HG02938 (cell line): ENCODE data around the gene COL20A1.

Experiments used
- ATAC-seq: cut with Tn5 transposase; IDR thresholded peaks from one replicate; pipeline ENCODE4 v1.9.1; 2021; ENCODE audit warnings: mild to moderate bottlenecking, moderate library complexity; ENCODE audit not compliant: unreplicated experiment

COL20A1 gene

DNA sequence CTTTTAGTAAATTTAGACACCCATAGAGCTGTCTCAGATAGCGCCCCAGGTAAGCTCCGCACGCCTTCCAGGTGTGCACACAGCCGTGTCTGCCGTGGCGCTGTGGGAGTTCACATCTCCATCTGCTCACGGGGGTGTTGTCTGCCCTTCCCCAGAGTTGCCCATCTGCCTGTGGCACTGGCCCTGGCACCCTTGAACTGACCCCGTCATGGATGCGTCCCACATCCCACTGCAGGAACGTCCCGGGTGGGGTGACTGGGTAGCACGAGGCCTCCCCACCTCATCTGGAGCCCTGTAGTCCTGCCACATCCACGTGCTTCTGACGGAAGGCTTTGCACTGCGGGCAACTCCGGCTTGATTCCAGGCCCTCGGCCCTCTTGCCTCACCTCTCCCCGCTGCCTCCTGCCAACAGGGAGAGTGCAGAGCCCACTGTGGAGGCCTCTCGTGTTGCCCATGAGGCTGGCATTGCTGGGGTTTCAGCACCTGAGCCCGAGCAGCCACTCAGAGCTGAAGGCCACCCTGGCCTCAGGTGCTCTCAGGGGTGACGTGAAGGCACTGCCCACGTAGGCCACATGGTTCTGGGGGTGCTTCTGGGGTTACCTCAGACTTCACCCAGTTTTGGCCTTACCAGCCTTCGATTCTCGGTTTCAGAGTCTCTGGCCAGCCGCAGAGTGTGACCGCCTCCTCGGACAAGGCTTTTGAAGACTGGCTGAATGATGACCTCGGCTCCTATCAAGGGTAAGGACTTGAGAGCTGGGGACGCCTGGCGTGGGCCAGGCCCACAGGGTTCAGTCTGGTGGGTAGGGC is 15.3 kb upstream of the COL20A1 start:
- ATAC-seq = no peak

DNA sequence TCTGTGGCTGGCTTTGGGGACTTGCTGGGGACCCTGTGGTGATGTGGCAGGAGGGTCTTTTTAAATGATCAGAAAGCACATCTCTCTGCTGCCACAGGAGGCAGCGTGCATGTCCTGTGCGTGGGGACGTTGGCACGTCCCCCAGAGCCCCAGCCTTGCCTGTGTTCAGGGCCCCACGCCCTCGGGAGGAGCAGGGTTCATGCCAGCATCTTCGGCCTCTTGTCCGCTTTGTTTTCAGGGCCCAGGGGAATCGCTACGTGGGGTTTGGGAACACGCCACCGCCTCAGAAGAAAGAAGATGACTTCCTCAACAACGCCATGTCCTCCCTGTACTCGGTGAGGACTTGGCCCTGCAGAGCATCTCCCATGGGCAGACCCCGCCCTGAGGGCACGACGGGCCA is 14.3 kb upstream of the COL20A1 start:
- ATAC-seq = no peak

DNA sequence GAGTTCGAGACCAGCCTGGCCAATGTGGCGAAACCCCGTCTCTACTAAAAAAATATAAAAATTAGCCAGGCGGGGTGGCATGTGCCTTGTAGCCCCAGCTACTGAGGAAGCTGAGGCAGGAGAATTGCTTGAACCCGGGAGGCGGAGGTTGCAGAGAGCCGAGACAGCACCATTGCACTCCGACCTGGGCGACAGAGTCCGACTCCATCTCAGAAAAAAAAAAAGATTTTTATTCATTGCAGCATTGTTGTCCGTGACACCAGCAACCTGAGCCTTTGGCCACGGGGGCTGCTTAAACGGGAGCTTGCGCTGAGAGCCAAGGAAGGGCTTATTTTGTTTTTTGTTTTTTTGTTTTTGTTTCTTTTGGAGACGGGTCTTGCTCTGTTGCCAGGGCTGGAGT is 13.1 kb upstream of the COL20A1 start:
- ATAC-seq = no peak

DNA sequence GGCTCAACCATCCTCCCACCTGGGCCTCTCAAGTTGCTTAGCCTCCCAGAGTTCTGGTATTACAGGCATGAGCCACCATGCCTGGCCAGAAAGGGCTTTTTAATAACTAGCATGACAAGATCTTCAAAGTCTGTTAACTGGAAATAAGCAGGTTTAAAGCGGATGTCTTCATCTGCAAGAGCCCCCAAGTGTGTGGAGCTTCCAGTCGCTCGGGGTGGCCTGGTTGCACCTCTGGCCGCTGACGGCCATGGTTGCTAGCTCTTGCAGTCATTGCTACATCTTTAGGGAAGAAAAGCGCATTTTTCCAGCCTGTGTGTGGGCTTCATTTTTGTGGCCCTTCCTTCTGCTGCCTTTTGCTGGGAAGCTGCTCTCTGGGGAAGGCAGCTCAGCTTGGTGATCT is 12.6 kb upstream of the COL20A1 start:
- no peak for ATAC-seq

DNA sequence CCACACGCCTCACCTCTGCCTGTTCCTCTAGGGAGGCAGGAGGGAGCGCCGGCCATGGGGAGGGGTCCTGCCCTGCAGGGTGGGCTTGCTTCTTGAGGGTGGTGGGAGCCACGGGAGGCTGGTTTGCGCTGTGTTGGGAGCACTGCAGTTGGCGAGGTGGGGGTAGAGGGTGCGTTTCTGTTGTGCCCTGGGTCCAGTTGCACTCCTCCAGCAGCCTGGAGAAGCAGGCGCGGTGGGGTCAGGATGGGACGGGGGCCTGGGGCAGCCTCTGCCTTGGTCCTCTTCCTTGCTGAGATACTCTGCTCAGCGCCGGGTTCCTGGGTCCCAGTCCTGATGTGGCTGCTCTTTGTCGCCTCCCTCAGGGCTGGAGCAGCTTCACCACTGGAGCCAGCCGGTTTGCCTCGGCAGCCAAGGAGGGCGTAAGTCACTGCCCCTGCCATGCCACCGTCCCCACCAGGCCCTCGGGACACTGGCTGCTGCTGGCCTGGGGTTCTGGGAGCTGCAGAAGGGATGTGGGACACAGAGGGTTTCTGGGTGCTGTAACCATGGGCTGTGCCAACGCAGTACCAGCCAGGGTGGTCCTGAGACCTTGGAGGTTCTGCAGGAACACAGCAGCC is 11.9 kb upstream of the COL20A1 start:
- ATAC-seq = no peak

DNA sequence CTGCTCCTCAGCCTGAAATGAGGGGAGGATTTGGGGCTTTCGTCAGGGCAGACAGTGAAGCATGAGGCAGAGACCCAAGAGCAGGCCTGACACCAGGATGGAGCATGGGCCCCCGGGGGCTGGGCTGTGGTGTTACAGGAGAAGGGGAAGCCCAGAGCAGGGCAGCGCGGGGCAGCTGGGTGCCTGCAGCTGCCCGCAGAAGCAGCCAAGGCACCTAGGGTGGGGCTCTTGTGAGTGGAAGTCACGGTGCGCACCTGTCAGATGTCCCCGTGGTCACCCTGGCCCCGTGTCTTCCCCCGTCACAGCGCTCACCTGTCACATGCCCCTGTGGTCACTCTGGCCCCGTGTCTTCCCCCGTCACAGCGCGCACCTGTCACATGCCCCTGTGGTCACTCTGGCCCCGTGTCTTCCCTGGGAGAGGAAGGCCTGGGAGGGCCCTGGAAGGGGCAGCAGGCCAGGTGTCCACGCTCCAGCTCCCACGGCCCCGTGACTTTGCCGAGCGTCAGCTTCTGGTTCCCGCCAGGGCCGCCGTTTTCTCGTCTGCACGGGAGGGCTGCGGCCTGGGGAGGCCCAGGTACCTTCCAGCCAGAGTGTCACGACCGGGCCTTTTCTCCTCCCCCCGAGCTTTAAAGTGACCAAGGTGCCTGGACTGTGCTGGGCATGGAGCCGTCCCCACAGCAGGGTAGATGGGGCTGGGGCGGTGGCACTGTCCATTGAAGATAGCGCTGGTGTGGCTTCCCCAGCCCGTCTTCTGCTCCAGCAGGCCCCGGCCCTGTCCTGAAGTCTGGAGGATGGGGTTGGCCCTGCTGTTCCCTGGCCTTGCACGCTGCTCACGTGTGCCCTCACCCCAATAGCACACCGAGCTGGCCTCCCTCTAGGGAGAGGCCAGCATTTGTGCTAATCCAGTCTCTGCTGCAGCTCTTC is 11.0 kb upstream of the COL20A1 start:
- no peak for ATAC-seq

DNA sequence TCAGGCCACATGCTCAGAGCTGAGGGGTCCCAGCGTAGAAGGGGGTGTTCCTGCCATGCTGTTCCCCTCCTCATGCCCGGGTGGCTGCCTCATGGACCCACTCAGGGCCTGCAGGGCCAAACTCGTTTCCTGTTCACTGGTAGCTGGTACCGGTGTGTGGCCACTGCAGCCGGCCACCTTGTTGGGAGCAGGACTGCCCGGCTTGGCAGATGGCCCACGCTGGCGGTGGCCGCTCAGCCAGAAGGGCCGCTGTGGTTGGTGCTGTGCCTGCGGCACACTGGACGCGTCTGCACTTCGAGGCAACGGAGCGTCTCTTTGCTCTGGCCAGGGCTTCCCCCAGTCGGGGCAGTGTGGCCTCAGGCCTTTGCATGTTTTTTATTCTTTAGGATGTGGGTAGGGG is 10.0 kb upstream of the COL20A1 start:
- no peak for ATAC-seq

DNA sequence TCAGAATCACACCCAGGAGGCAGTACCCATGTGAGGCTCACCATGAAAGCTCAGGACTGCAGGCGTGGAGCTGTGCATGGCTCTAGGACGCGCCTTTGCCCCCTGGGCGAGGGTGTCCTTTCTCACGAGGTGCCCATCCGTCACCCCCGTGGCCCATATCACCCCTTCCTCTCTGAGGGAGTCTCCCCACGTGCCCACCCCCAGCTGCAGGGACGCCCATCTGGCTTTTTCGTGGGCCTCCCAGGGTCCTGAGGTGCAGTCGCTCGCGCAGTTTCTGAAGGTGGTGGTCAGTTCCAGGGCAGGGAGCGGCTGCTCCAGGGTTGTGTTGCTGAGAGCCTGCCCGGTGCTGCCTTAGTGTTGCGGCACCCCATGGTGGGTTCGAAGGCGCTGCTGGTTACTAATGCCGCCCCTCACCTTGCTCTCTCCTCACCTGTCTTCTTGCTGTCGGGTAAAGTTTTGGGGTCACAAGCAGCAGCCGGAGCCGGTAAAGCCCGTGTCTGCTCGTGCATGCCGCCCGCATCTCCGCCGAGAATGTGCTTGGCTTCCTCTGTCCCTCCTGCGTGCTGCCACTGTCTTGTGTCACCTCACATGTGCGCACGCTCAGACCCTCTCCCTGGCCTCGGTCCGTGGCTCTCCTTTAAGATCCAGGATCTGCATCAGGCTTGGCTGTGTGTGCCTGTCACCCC is 9.4 kb upstream of the COL20A1 start:
- no peak for ATAC-seq

DNA sequence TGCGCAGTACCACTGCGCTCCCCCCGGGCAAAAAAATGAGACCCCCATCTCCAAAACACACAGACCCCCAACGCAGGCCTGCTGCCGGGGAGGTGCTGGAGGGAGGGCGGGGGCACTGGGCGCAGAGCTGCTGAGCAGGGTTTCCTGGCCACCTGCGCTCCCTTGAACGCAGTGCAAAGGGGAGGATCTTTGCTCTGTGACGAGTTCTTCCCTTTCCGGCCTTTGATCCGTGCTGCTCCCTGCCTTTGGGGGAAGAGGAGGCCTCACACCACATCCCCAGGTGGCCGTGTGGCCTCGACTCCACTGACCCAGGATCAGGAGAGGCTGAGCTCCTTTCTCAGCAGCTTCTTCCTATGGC is 8.9 kb upstream of the COL20A1 start:
- ATAC-seq = no peak

DNA sequence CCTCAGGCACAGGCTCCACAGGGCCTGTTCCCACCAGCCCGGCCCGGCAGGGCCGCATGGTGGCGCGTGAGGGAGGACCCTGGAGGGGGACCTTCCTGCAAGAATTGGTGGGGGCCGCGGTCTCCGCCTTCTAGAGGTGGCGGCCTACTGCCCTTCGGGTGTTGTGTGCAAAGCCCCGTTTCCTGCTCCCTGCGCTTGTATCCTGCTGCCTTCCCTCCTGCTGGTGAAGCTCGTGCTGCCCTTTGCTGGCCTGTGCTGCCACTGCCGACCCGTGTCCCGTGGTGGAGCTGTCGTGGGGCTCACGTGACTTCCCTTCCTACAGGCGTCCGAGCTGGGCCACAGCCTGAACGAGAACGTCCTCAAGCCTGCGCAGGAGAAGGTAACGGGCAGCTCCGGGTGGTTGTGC is 8.4 kb upstream of the COL20A1 start:
- no peak for ATAC-seq

DNA sequence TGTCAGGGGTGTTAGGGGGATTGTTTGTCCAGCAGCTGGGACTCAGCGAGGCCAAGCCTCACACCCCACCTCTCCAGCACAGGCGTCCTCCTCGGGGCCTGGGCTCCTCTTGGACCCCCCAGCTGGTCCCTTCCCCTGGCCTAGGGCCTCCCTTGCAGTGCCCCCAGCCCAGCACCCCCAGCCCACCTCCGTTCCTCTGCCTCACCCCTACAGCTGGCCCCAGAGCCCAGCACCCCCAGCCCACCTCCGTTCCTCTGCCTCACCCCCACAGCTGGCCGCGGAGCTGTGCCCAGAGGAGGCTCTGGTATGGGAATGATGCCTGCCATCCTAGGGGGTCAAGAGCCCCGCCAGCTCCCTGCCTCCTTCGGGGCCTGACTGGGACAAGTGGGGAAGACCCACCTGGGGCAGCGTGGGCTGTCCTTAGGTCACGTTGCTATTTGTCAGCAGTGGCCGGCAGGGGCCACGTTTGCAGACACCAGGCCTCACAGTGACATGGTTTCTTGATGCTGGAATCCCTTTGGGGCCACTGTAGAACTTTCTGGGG is 7.9 kb upstream of the COL20A1 start:
- no peak for ATAC-seq

DNA sequence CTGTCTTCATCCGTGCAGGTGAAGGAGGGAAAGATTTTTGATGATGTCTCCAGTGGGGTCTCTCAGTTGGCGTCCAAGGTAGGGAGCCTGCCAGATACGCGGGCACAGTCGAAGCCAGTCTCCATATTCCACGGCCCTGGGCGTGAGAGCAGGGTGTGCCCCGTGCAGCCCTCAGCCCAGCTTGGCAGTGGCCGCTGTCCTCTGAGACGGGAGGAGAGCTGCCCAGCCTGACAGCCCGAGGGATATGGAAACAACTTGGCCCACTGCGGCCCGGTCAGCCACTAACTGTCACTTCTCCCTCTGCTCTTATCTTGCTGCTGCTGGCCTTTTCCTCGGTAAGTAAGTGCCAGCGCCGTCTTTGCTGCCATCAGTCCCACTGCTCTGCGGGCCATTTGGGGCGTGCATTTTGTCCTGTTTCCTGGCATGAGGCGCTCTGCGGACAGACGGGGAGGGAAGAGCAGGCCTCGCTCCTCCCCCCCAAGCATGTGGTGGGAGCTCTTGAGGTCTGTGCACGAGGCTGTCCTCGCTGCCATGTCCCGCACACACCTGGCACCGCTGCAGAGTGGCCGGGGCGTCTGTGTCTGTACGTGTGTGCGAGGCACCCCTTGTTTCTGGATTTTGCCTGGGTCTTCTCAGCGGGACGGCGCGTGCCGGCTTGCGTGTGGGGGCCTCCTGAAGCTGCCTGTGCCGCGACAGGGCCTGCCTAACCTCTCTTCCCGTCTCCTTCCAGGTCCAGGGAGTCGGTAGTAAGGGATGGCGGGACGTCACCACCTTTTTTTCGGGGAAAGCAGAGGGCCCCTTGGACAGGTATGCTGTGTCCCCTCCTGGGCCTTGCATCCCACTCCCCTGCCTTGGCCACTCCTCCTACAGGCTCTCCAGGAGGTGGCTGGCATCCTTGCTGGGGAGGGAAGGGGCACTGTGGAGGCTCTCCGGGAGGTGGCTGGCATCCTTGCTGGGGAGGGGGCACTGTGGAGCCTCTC is 7.1 kb upstream of the COL20A1 start:
- no peak for ATAC-seq

DNA sequence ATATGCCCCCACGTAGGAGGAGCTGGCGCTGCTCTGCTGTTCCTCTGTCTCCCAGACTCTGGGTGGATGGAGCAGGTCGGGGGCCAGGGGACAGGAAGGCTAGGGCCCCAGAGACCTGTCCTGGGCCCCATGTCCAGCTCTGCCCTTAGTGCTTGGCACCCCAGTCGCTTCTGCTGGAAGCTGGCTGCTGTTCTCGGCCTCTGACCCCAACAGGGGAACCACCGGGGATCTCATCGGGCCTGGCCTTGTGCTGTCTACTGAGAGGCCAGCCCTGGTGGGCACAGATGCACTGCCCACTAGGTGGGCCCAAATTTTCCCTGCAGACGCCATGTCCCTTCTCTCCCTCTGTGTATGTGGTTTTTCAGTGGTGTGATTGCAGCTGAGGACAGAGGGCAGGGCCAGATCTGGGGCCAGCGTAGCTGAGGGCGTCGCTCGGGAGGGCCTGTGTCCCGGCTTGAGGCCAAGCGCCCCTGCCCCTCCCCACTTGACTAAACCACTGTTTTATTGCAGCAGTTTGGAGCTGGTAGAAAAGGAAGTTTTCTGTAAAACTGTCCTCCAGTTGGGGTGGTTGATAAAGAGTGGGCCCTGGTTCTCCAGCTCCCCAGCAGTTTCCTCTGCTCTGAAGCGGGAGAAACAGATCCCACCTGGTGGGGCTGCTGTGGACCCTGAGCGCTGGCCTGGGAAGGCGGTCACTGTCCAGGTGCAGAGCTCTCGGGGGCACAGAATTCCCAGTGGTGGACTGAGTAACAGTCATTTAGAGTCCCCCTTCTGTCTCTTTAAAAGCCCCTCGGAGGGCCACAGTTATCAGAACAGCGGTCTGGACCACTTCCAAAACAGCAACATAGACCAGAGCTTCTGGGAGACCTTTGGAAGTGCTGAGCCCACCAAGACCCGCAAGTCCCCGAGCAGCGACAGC is 5.9 kb upstream of the COL20A1 start:
- ATAC-seq = no peak

DNA sequence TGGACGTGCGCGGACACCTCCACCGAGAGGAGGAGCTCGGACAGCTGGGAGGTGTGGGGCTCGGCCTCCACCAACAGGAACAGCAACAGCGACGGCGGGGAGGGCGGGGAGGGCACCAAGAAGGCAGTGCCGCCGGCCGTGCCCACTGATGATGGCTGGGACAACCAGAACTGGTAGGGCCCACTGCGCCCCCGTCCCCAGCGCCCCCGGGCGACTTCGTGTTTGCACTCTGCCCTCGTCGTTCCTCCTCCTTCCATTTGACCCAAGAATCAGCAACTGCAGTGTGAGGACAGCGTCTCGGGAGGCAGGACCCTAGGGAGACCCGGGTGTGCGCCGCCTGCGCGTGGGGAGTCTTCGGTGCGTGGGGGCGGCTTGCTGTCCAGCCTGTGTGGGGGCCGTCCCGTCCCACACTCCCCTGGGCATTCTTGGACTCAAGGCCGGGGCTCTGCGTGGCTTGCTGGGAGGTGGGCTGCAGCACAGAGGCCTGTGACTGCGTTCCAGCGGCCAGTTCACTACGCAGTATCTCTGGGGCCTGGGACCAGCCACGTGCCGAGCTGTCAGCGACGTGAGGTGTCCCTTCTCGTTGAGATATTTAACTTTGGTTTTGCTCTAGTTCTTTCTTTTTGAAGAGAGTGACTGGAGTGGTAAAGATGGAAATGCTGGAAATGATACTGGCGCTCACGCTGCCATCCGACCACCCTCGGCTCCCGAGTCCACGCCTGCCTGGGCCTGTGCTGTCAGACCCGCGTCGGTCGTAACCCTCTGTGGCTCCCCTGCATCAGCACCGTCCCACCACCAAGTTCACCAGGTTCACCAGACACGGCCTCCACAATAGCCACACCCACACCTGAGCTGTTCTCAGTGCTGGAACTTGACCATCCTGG is 5.0 kb upstream of the COL20A1 start:
- ATAC-seq = no peak

DNA sequence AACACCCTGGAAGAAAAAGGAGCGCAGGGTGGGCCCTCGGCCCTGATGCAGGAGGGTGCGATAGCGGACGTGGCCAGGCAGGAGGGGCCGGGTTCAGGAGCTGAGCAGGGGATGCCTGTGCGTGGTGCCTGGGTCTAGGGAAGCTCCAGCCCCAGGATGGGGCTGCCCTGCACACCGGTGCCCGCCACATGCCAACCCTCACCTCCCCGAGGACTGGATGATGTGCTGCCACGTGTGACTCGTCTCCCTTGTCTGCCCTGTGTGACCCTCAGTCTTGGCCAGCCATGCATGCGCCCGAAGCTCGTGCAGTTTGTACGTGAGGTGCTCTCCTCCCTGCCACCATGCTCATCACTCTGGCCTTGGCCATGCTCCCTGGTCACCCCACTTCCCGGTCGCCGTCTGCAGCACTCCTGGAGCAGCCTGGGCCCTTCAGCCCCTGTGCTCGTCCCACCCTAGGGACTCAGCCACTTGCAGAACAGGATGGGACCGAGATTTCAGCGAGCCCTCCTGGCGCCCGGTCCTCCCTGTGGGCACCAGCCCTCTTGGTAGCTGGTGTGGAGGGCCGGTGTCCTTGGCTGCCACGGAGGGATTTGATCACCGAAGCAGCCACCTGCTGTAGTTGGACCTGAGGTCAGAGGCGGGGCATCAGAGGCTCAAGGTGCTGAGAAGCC is 4.3 kb upstream of the COL20A1 start:
- ATAC-seq = no peak

DNA sequence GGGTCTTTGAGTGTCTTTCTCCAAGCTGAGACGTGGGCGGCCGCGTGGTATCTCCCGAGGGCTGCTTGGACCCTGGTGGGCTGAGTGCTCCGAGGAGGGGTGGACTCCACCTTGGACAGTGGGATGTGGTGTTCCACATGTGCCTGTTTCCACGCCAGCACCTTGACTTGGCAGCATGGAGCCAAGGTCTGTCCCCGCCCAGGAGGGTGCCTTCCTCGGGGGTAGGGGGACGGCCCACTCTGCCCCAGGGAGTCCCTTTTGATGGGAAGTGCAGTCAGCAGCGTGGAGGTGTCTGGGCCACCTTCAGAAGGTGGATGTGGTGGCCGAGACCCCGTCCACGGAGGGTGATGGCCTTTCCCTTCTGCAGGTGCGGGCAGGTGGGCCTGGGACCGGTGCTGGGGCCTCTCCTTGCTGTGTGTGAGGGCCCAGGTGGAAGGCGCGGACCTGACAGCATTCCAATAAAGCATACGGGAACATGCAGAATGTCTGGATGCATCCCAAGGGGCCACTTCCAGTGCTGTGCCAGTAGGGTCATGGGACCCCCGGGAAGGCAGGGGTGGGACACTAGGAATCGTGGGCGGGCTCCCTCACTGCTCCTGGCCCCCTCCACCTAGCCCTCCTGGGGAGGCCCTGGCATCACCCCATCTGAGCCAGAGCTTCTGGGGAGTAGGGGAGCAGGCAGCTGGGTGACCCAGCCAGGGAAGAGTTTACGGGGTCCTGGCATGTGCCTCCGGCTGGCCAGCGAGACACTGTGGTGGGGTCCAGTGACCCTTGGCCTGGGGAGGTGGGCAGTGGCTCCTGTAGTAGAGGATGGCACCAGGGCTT is 3.5 kb upstream of the COL20A1 start:
- no peak for ATAC-seq
